MG63 (cell line): ENCODE results near the gene PINK1. TPM values are rescaled to one million over a fixed set of nuclear protein-coding genes. Genes with fewer than 3 reads are reported as not detected.
A peak's percentile ranks its signal among the peaks of the same experiment; 100 is the strongest.

Experiments
- DNase-seq: peaks from one replicate; pipeline ENCODE4 v3.0.0-alpha.2; 2020
- H3K27me3 ChIP-seq: fragments of 250-450 bp; sonication (Bioruptor Pico); 2 replicates; pipeline ENCODE4 v1.5.1; 2020; ENCODE audit warnings: mild to moderate bottlenecking, moderate library complexity
- H3K36me3 ChIP-seq: fragments of 250-450 bp; sonication (Bioruptor Pico); 2 replicates; pipeline ENCODE4 v1.5.1; 2020; ENCODE audit warnings: mild to moderate bottlenecking, moderate library complexity
- H3K4me3 ChIP-seq: fragments of 250-450 bp; sonication (Bioruptor Pico); 2 replicates; pipeline ENCODE4 v1.5.1; 2020; ENCODE audit warnings: mild to moderate bottlenecking, moderate library complexity
- H3K9me3 ChIP-seq: fragments of 250-450 bp; sonication (Bioruptor Pico); 2 replicates; pipeline ENCODE4 v1.5.1; 2020; ENCODE audit warnings: mild to moderate bottlenecking, moderate library complexity
- total RNA-seq: library from RNA; depleted of rRNA; stranded (reverse); fragments of >200 nt; shearing (Covaris generic); gene quantifications from 2 replicates; pipeline ENCODE4 v1.2.3, GENCODE V29; 2014; ENCODE audit warnings: low replicate concordance

PINK1 gene
- total RNA-seq, 1 experiment from 2014 or later = 73.3 TPM

DNA sequence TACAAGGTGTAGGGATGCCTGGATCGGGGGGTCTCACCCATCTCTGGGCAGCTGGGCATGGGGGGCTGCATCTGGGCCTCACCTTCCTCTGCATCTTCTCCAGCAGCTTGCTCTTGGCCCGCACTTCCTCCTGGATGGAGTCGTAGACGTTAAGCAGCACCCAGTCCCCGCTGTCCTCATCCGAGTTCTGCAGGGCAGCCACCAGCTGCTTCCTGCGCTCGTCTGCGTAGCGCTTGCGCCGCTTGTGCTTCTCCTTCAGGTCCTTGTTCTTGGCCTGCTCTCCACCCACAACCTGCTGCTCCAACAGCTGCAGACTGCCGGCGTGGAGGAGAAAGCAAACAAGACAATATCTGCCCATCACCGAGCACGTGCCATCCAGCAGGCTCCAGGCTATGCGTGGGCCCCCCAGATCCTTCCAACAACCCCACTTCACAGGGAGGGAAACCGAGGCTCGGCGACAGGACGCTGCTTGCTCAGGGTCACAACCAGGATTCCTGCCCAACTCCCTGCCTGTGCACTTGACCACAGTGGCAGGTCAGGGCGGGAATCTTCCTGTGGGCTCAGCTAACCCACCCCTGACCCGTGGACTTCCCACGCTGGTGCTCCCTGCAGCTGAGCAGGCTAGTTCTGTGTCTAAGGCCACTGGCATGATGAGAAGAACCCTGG is 49.4 kb downstream of the PINK1 start:
- Histone ChIP-seq H3K27me3 (no peaks in the 10 kb centered on the region), H3K36me3 (no peaks in the 10 kb centered on the region), H3K4me3 (no peak overlapping the region), H3K9me3 (no peaks in the 10 kb centered on the region)
- DNase-seq = no peak

DNA sequence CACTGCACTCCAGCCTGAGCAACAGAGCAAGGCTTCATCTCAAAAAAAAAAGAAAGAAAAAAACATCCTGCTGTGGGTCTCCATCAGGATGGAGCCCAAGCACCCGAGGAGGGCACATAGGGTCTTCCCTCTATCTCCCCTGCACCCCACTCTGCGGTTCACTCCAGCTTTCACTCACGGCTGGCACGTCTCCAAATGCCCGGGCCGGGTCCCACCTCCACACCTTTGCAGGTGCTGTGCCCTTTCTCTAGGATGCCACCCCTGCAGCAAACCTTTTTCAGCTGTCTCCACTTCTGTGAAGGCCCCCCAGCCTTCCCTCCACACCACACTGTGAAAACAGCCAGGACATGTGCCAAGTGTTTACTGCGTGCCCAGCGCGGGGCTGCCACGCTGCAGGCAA is 50.4 kb downstream of the PINK1 start:
- Histone ChIP-seq H3K36me3 (no peaks in the 10 kb centered on the region), H3K4me3 (no peak overlapping the region), H3K27me3 (no peaks in the 10 kb centered on the region), H3K9me3 (no peaks in the 10 kb centered on the region)
- DNase-seq = no peak

DNA sequence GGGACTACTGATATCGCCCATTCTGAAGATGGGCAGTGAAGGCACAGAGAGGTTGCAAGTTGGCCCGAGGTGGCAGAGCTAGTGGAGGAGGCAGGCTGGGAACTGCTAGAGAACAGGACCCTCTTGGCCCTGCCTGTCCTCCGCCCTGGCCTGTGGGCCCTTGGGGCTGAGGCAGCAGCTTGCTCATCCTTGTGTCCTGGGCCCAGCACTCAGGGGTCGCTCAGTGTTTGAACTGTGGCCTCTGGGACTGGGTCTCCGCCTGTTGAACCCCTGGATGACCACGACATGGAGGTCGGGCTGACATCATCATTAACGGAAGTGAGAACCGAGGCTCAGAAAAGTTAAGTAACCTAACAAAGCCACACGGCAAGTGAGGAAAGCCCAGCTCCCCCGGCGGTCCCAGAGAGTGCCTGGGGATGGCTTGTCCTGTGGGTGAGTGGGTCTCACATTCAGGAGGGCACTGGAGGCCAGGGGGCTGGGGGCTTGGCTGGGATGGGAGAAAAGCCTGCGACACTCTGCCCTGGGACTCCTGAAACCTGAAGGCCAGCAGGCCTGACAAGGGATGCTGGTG is 50.9 kb downstream of the PINK1 start:
- no peaks in the 10 kb centered on the region for H3K36me3 ChIP-seq
- no peaks in the 10 kb centered on the region for H3K27me3 ChIP-seq
- DNase-seq = no peak
- no peak overlapping the region for H3K4me3 ChIP-seq
- H3K9me3 ChIP-seq = no peaks in the 10 kb centered on the region

DNA sequence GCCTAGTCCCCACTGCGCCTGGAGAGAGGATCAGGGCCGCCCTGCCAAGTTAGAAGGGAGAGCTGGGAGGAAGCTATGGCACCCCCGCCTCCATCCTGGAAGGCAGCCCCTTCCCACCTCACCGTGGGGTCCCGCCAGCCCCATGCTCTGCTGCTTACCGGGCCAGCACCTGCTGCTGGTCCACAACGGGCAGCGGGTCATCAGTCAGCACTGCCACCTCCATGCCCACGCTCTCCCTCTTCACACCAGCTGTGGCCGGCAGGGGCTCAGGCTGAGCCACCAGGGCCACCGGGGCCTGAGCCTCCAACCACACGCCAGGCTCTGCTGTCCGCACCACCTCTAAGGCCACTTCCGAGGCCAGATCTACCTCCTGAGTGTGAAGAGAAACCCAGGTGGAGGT is 51.4 kb downstream of the PINK1 start:
- no peak overlapping the region for H3K4me3 ChIP-seq
- H3K27me3 ChIP-seq = no peaks in the 10 kb centered on the region
- H3K9me3 ChIP-seq = no peaks in the 10 kb centered on the region
- DNase-seq = no peak
- no peaks in the 10 kb centered on the region for H3K36me3 ChIP-seq

DNA sequence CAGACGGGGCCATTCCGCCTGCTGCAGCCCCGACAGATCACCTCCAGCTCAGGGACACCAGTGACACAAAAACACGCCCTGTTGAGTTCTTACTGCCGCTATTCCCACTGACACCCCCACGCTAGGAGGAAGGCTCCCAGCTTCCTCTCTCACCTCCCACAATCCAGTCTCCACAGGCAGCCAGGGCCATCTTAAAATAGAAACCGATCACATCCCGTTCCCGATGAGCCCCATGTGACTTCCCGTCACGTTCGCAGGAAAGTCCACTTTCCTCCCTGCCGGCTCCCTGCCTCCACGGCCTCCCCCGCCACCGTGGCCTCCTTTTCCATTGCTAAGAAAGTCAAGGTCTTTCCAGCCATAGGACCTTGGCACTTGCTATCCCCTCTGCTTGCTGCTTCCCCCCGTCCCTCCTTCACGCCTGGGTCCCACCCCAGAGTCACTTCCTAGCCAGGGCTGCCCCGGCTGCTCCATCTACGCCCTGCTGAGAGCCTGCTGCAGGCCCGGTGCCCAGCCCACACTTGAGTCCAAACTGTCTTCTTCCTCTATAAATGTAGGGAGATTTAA is 51.9 kb downstream of the PINK1 start:
- no peak overlapping the region for H3K4me3 ChIP-seq
- H3K9me3 ChIP-seq = no peaks in the 10 kb centered on the region
- no peaks in the 10 kb centered on the region for H3K27me3 ChIP-seq
- no peak for DNase-seq
- no peaks in the 10 kb centered on the region for H3K36me3 ChIP-seq

GRCh38 chr1:20685741-20686140 is 52.5 kb downstream of the PINK1 start:
- no peak for DNase-seq
- Histone ChIP-seq H3K36me3 (no peaks in the 10 kb centered on the region), H3K27me3 (no peaks in the 10 kb centered on the region), H3K4me3 (no peak overlapping the region), H3K9me3 (no peaks in the 10 kb centered on the region)

DNA sequence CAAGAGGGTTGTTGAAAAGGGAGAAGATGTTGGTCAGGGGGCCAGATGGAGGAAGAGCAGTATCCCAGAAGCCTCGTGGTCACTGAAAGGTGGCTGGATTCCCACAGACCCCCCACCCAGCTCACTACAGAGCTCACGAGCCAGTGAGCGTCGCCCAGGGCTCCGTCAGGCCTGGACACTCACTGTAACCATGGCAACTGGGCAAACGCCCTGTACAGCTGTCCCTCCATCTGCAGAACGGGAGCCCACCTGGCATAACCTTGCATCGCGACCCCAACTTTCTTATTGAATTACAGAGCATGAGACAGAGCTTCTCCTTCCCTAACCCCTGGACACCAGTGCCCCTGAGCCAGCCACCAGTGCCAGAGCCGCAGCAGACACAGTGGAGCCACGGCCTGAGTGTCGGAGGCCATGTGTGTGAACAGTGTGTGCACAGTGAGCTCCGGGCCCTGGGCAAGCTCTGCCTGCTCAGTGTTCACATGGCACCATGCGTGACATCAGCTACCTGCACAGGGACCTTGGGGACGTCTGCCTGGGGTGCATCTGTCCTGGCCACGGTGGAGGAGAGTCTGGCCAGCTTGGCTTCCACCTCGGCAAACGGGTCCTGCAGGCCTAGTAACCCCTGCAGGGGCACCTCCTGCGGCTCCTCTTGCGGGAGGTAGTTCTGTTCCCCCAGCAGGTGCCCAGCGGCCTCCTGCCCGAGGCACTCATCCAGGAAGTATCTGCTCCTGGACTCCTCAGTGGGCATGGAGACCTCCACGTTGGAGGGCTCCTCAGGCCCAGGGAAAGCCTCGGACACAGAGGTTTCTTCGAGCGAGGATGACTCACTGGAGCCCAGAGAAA is 53.8 kb downstream of the PINK1 start:
- H3K4me3 ChIP-seq = no peak overlapping the region
- no peaks in the 10 kb centered on the region for H3K27me3 ChIP-seq
- no peaks in the 10 kb centered on the region for H3K9me3 ChIP-seq
- no peaks in the 10 kb centered on the region for H3K36me3 ChIP-seq
- DNase-seq = no peak

DNA sequence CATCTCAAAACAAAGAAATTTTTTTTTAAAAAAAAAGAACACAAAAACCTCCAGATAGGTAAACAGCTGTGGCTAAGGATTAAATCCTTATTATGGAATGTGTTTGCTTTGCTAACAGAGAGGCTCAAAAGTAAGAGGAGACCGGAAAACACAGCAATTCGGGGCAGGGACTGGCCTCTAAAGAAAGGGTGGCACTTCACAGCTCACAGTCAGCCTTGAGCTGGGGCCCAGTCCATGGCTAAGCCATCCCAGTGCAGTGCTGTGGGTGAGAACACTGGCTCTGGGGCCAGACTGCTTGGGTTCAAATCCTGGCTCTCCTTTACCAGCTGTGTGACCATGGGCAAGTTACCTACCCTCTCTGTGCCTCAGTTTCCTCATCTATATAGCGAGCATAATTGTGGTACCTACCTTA is 56.4 kb downstream of the PINK1 start:
- Histone ChIP-seq H3K36me3 (no peaks in the 10 kb centered on the region), H3K4me3 (no peak overlapping the region), H3K9me3 (no peaks in the 10 kb centered on the region), H3K27me3 (no peaks in the 10 kb centered on the region)
- DNase-seq = no peak

- no peaks in the 10 kb centered on the region for H3K27me3 ChIP-seq
- no peak for DNase-seq
- H3K9me3 ChIP-seq = no peaks in the 10 kb centered on the region
- no peaks in the 10 kb centered on the region for H3K36me3 ChIP-seq
- no peak overlapping the region for H3K4me3 ChIP-seq
Observed at GRCh38 chr1:20691872-20692271, 58.6 kb downstream of the PINK1 start.

- H3K36me3 ChIP-seq = no peaks in the 10 kb centered on the region
- no peaks in the 10 kb centered on the region for H3K9me3 ChIP-seq
- H3K4me3 ChIP-seq = no peak overlapping the region
- no peaks in the 10 kb centered on the region for H3K27me3 ChIP-seq
- no peak for DNase-seq
Observed at GRCh38 chr1:20693623-20694022, 60.4 kb downstream of the PINK1 start.

DNA sequence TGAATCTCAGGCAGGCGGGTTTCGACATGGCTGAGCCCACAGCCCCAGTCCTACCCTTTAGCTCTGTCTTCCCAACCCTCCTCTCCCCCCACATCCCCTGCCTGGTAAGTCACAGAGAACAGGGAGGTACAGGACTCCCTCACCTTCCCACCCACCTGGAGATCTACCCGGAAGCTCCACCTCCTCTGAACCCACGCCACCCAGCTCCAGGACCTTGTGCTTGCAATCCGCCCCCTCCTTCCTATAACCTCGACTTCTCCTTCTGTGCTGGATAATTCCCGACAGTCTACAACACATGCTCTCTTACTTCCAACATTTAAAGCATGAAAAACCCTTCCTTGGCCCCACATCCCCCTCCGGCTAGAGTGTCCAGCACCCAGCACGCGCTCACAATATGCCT is 62.3 kb downstream of the PINK1 start:
- Histone ChIP-seq H3K4me3 (no peak overlapping the region), H3K27me3 (no peaks in the 10 kb centered on the region)
- DNase-seq = no peak

DNA sequence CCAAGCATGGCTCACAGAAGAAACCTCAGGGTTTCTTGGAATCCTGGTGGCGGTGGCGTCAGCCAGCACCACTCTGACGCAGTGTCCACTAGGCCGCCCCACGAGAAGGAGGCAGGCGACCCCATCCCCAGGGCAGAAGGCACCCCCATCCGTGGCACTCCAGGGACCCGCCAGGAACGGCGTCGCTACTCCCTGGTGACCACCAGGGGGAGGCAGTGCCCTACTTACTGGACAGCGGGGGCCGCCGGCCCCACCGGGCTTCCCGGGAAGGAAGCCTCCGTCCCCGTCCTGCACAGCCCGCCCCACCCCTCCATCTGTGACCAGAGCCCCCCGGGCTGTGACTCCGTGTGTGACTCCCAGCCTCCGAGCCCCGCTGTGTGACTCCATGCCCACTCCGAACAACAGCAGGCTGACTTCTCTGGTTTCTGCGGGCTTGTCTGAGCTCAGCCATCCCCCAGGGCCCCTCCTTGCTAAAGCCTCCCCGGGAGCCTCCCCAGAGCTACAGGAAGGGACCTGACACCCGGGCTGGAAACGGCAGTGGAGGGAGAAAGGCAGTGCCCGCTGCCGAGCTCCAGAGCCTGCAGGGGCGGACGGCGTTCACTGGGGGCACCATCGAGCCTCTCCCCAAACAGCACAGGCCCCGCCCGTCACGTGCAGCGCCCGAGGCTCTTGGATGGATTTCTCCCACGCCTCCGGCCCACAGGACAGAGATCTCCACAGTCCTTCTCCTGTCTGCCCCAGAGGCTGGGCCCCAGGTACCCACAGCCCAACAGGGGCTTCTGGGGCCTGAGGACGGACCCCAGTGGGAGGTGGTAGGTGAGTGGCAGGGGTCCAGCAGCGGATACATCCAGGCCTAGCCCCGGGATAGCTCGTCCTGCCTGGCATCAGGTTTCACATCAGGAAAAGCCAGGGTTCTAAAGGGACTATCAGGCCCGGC is 63.4 kb downstream of the PINK1 start:
- peak; percentile 92 for DNase-seq
- peak overlapping the region; percentile 50 for H3K4me3 ChIP-seq
- H3K36me3 ChIP-seq = no peaks in the 10 kb centered on the region
- no peaks in the 10 kb centered on the region for H3K27me3 ChIP-seq
- H3K9me3 ChIP-seq = no peaks in the 10 kb centered on the region

More for the DNA sequence above, 62.3 kb downstream of the PINK1 start:
- H3K9me3 ChIP-seq = no peaks in the 10 kb centered on the region
- no peaks in the 10 kb centered on the region for H3K36me3 ChIP-seq

- no peak for DNase-seq
- Histone ChIP-seq H3K36me3 (no peaks in the 10 kb centered on the region), H3K9me3 (no peaks in the 10 kb centered on the region), H3K4me3 (no peak overlapping the region), H3K27me3 (no peaks in the 10 kb centered on the region)
Observed at GRCh38 chr1:20697563-20697962, 64.3 kb downstream of the PINK1 start.

DNA sequence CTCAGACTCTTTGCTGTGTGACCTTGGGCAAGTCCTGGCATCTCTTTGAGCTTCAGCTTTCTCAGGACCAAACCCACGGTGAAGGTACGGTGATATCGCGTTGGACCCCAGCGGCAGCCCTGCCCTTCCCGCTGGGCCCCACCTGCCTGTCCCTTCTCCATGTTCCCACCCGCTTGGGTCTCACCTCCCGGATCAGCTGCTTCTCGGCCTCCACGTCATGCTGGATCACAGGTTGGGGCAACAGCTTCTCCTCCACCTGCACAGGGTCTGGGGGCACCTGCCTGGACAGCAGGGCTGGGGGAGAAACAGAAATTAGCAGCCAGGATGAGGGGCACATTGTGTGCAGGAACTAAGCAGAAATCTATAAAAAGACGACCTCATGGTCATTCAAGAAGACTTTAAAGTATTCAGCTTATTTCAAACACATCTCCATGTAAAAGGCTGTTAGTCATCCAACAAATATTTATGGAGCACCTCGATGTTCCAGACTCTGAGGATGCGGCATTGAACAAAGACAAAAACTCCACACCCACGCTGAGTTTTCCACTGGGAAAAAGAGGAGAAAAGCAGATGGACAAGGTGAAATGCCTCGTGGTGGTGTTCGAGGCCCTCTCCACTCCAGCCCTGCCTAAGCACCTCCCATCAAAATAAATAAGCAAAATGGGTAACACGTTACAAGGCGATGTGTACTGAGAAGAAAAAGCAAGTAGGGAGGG is 65.1 kb downstream of the PINK1 start:
- no peaks in the 10 kb centered on the region for H3K9me3 ChIP-seq
- no peaks in the 10 kb centered on the region for H3K27me3 ChIP-seq
- H3K4me3 ChIP-seq = no peak overlapping the region
- H3K36me3 ChIP-seq = no peaks in the 10 kb centered on the region
- DNase-seq = no peak

- no peak for DNase-seq
- Histone ChIP-seq H3K27me3 (no peaks in the 10 kb centered on the region), H3K36me3 (no peaks in the 10 kb centered on the region), H3K4me3 (no peak overlapping the region), H3K9me3 (no peaks in the 10 kb centered on the region)
Observed at GRCh38 chr1:20699558-20699957, 66.3 kb downstream of the PINK1 start.

DNA sequence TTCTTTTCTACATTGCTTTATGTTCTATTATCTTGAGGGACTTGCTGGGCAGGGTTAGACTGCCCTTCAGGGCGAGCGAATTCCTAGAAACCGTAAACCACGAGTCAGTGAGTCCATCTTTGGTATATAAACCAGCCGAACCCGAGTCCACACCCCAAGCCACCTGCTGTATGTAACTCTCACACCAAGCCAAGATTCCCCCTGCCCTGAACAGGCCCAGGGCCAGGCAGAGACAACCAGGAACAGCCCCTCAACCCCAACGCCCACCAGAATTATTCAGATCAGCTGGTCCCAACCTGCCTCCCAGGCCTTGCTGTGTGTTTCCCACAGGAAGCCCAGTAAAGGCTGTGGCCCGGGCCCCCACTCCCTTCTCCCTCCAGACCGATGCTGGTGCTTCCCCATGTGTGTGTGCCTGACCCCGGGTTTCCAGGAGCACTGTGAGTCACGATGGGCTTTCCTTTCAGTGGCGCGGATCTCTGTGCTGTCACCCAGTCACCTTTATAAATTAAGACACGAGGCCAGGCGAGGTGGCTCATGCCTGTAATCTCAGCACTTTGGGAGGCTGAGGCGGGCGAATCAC is 67.5 kb downstream of the PINK1 start:
- H3K4me3 ChIP-seq = no peak overlapping the region

More for the DNA sequence above, 67.5 kb downstream of the PINK1 start:
- Histone ChIP-seq H3K9me3 (no peaks in the 10 kb centered on the region), H3K36me3 (no peaks in the 10 kb centered on the region), H3K27me3 (no peaks in the 10 kb centered on the region)
- no peak for DNase-seq
